ENCODE data around the gene ANKDD1A.

ANKDD1A gene

GRCh38 chr15:64926661-64927060, 15.0 kb downstream of the ANKDD1A start:
- no peak for DNase-seq

- DNase-seq = no peak
Measured at GRCh38 chr15:64928626-64929220, 17.0 kb downstream of the ANKDD1A start.

GRCh38 chr15:64930019-64930652, 18.4 kb downstream of the ANKDD1A start:
- no peak for DNase-seq

GRCh38 chr15:64930778-64931371, 19.2 kb downstream of the ANKDD1A start:
- peak; percentile 78 for DNase-seq

- DNase-seq = no peak
Measured at GRCh38 chr15:64931381-64931780, 19.7 kb downstream of the ANKDD1A start.

- no peak for DNase-seq
Measured at GRCh38 chr15:64934023-64934422, 22.3 kb downstream of the ANKDD1A start.

- no peak for DNase-seq
Measured at GRCh38 chr15:64938192-64938591, 26.5 kb downstream of the ANKDD1A start.

- no peak for DNase-seq
Measured at GRCh38 chr15:64942356-64942755, 30.7 kb downstream of the ANKDD1A start.

- DNase-seq = no peak
Measured at GRCh38 chr15:64943512-64944225, 32.0 kb downstream of the ANKDD1A start.

GRCh38 chr15:64944961-64945360, 33.3 kb downstream of the ANKDD1A start:
- DNase-seq = no peak

- DNase-seq = no peak
Measured at GRCh38 chr15:64947211-64947610, 35.5 kb downstream of the ANKDD1A start.

GRCh38 chr15:64948916-64949315, 37.2 kb downstream of the ANKDD1A start:
- DNase-seq = no peak

GRCh38 chr15:64949383-64950186, 37.9 kb downstream of the ANKDD1A start:
- DNase-seq = no peak

- DNase-seq = no peak
Measured at GRCh38 chr15:64950888-64951287, 39.2 kb downstream of the ANKDD1A start.

- no peak for DNase-seq
Measured at GRCh38 chr15:64951777-64952418, 40.2 kb downstream of the ANKDD1A start.

- no peak for DNase-seq
Measured at GRCh38 chr15:64954395-64954794, 42.7 kb downstream of the ANKDD1A start.

GRCh38 chr15:64959128-64959527, 47.4 kb downstream of the ANKDD1A start:
- no peak for DNase-seq

GRCh38 chr15:64960153-64960552, 48.5 kb downstream of the ANKDD1A start:
- DNase-seq = no peak

- no peak for DNase-seq
Measured at GRCh38 chr15:64961013-64961412, 49.3 kb downstream of the ANKDD1A start.

GRCh38 chr15:64969401-64969800, 57.7 kb downstream of the ANKDD1A start:
- DNase-seq = no peak

GRCh38 chr15:64970698-64971097, 59.0 kb downstream of the ANKDD1A start:
- no peak for DNase-seq

- DNase-seq = no peak
Measured at GRCh38 chr15:64975390-64975789, 63.7 kb downstream of the ANKDD1A start.

All from EL (cell line).